ENCODE data around the gene SLC15A3. TPM values are rescaled to one million over a fixed set of nuclear protein-coding genes. Genes with fewer than 3 reads are reported as not detected.

The SLC15A3 gene
- total RNA-seq, 4 donors from 2014 or later, result 6.3 to 16.5 (median 8.9) TPM

GRCh38 chr11:60899046-60899936, 52.7 kb downstream of the SLC15A3 start:
- 61% methylated on average over 11 to 12 of the region's 12 CpGs for WGBS, 2 donors
- Histone ChIP-seq H3K4me3 (replicated peaks in 1 of 3) (no peak overlapping the region), H3K27ac (no peak overlapping the region), H3K27me3 (no peaks in the 10 kb centered on the region), H3K36me3 (peaks cover 76 to 85% of the 10 kb centered on the region in 2 donors), H3K9me3 (no peaks in the 10 kb centered on the region), H3K4me1 (peaks cover 0 to 6% of the 10 kb centered on the region in 2 donors)
- TF ChIP-seq, protein P1, sequence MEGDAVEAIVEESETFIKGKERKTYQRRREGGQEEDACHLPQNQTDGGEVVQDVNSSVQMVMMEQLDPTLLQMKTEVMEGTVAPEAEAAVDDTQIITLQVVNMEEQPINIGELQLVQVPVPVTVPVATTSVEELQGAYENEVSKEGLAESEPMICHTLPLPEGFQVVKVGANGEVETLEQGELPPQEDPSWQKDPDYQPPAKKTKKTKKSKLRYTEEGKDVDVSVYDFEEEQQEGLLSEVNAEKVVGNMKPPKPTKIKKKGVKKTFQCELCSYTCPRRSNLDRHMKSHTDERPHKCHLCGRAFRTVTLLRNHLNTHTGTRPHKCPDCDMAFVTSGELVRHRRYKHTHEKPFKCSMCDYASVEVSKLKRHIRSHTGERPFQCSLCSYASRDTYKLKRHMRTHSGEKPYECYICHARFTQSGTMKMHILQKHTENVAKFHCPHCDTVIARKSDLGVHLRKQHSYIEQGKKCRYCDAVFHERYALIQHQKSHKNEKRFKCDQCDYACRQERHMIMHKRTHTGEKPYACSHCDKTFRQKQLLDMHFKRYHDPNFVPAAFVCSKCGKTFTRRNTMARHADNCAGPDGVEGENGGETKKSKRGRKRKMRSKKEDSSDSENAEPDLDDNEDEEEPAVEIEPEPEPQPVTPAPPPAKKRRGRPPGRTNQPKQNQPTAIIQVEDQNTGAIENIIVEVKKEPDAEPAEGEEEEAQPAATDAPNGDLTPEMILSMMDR (IDR thresholded peaks at IDR 0.05), result peak; percentile 79 to 94 (median 87)
- no peak for TF ChIP-seq POLR2A (IDR thresholded peaks at IDR 0.05)
- peak; percentile 24 for DNase-seq
- intact Hi-C loops (cut with DNase I), result loop anchor here (5.0 kb wide), 1 partner anchor 72 kb away; no protein-coding TSS in a partner anchor

GRCh38 chr11:60897496-60897895, 54.5 kb downstream of the SLC15A3 start:
- Histone ChIP-seq H3K9me3 (no peaks in the 10 kb centered on the region), H3K27me3 (no peaks in the 10 kb centered on the region), H3K27ac (no peak overlapping the region), H3K36me3 (peaks cover 75 to 87% of the 10 kb centered on the region in 2 donors), H3K4me3 (replicated peaks in 1 of 3) (no peak overlapping the region), H3K4me1 (no peaks in the 10 kb centered on the region)
- no peak for DNase-seq
- intact Hi-C loops (cut with DNase I), result loop anchor here (5.0 kb wide), 1 partner anchor 70 kb away; no protein-coding TSS in a partner anchor
- TF ChIP-seq, protein P1 (IDR thresholded peaks at IDR 0.05), result no peak
- TF ChIP-seq POLR2A (IDR thresholded peaks at IDR 0.05), result no peak
- WGBS, 2 donors, result 90 to 97% methylated on average over 4 of the region's 4 CpGs

DNA sequence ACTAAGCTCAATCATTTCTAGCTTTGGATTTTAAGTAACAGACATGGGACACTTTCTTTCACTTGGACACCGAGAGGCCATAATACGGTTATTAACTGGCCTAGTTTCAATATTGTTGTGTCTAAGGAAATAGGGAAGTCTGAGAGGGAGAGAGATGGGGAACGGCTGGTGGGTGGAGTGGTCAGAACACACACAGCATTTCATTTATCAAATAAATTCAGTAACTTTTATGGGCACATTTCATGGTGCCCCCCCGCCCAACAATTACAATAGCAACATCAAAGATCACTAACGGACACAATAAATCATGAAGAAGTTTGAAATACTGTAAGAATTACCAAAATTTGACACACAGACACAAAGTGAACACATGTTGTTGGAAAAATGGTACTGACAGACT, 56.3 kb downstream of the SLC15A3 start:
- intact Hi-C loops (cut with DNase I), result loop anchor here (5.0 kb wide), 1 partner anchor 68 kb away; no protein-coding TSS in a partner anchor
- no peaks in the 10 kb centered on the region for H3K9me3 ChIP-seq
- H3K27ac ChIP-seq, result no peak overlapping the region
- no peaks in the 10 kb centered on the region for H3K27me3 ChIP-seq
- peaks cover 59 to 71% of the 10 kb centered on the region in 2 donors for H3K36me3 ChIP-seq
- H3K4me3 ChIP-seq (replicated peaks in 1 of 3), result no peak overlapping the region
- DNase-seq, result no peak
- H3K4me1 ChIP-seq, result no peaks in the 10 kb centered on the region
- 84 to 92% methylated on average over 5 of the region's 5 CpGs for WGBS, 2 donors
- TF ChIP-seq, protein P1 (IDR thresholded peaks at IDR 0.05), result no peak
- TF ChIP-seq POLR2A (IDR thresholded peaks at IDR 0.05), result no peak

DNA sequence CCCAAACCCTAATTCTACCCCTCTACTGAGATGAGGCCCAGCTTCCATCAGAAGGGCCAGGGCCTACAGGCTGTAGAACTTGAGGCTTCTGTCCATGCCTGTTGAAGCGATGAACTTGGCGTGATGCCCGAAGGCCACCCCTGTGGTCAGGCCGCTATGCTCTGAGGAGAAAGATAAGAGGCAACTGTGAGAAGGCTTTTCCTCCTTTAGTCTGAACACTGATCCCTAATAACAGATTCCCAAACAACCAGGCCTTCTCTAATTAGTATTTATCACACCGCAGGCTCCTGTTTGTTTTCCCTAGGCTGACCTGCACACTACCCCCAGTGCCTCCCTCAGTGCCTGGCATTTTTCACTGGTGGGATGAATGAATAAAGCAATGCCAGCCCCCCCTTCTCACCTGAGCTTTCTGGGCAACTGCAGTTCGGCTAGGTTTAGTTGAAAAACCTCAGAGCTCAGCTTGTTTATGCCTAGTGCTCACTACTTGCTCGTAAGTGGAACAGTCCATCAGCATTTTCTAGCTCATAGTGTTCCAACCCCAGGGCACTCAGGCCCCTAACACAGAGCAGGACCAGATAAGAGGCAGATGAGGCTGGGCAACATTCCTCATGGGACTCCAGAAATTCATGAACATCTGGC, 60.8 kb downstream of the SLC15A3 start:
- intact Hi-C loops (cut with DNase I), result no loop called here
- Histone ChIP-seq H3K4me3 (replicated peaks in 1 of 3) (no peak overlapping the region), H3K27ac (no peak overlapping the region), H3K4me1 (no peaks in the 10 kb centered on the region), H3K9me3 (no peaks in the 10 kb centered on the region), H3K36me3 (peaks cover 21 to 36% of the 10 kb centered on the region in 2 donors), H3K27me3 (no peaks in the 10 kb centered on the region)
- DNase-seq, result peak; percentile 61 to 64
- WGBS, 2 donors, result 72% methylated on average over 7 of the region's 7 CpGs
- TF ChIP-seq POLR2A (IDR thresholded peaks at IDR 0.05), result no peak
- TF ChIP-seq, protein P1 (IDR thresholded peaks at IDR 0.05), result no peak

Data from thyroid gland (tissue), 4 donors.